ENCODE measurements around the gene CDH15. TPM values are rescaled to one million over a fixed set of nuclear protein-coding genes. Genes with fewer than 3 reads are reported as not detected.

Gene CDH15
- total and polyA plus RNA-seq, 2 of the 13 experiments (the other 11 are each of a cell fraction or from before 2014, with no cell fraction given), result 0.74 to 2.2 TPM

GRCh38 chr16:89192186-89192955, 20.8 kb downstream of the CDH15 start (continued):
- TF ChIP-seq PPARG (CRISPR knock-in tag; conservative IDR thresholded peaks at IDR 0.05), result peak; percentile 52; the same call in 1 of the 2 replicates
- 0 out of 2 replicates have a peak, but pooled peaks have one; percentile 54 for TF ChIP-seq ZBTB42 (CRISPR knock-in tag; IDR thresholded peaks at IDR 0.05)
- peak; percentile 82 for TF ChIP-seq ZNF121 (CRISPR knock-in tag; IDR thresholded peaks at IDR 0.05)
- 0 out of 2 replicates have a peak, but pooled peaks have one; percentile 47 for TF ChIP-seq ZSCAN30 (CRISPR knock-in tag; IDR thresholded peaks at IDR 0.05)
- TF ChIP-seq CREB3 (CRISPR knock-in tag; IDR thresholded peaks at IDR 0.05), result peak; percentile 69; the same call in 1 of the 2 replicates
- TF ChIP-seq TEAD2 (CRISPR knock-in tag; IDR thresholded peaks at IDR 0.05), result 0 out of 2 replicates have a peak, but pooled peaks have one; percentile 40
- 0 out of 2 replicates have a peak, but pooled peaks have one; percentile 78 for TF ChIP-seq ZBTB10 (CRISPR knock-in tag; IDR thresholded peaks at IDR 0.05; ENCODE audit: borderline replicate concordance)
- TF ChIP-seq BORCS8-MEF2B (CRISPR knock-in tag; IDR thresholded peaks at IDR 0.05), result peak; percentile 76
- TF ChIP-seq ARID5B (CRISPR knock-in tag; IDR thresholded peaks at IDR 0.05), result peak; percentile 57
- peak; percentile 97 for TF ChIP-seq TAF15 (IDR thresholded peaks at IDR 0.05; ENCODE audit: low read depth, low read length, poor library complexity, severe bottlenecking)
- TF ChIP-seq HES4 (CRISPR knock-in tag; IDR thresholded peaks at IDR 0.05; ENCODE audit: borderline replicate concordance), result peak; percentile 90
- peak; percentile 47; the same call in 1 of the 2 replicates for TF ChIP-seq RXRB (CRISPR knock-in tag; IDR thresholded peaks at IDR 0.05; ENCODE audit: borderline replicate concordance)
- TF ChIP-seq ZSCAN31 (CRISPR knock-in tag; IDR thresholded peaks at IDR 0.05; ENCODE audit: low read depth), result peak; percentile 93
- peak; percentile 69; the same call in 1 of the 2 replicates for TF ChIP-seq TGIF2 (CRISPR knock-in tag; IDR thresholded peaks at IDR 0.05)
- peak; percentile 95 for TF ChIP-seq ZNF263 (CRISPR knock-in tag; IDR thresholded peaks at IDR 0.05)
- TF ChIP-seq MED13 (CRISPR knock-in tag; IDR thresholded peaks at IDR 0.05), result peak; percentile 73; the same call in 1 of the 2 replicates
- peak; percentile 10; the same call in 1 of the 2 replicates for TF ChIP-seq ZBTB33 (CRISPR knock-in tag; IDR thresholded peaks at IDR 0.05)
- TF ChIP-seq ZNF546 (CRISPR knock-in tag; conservative IDR thresholded peaks at IDR 0.05), result peak; percentile 79; the same call in 1 of the 2 replicates
- TF ChIP-seq ZFP1 (CRISPR knock-in tag; IDR thresholded peaks at IDR 0.05), result 0 out of 2 replicates have a peak, but pooled peaks have one; percentile 46
- TF ChIP-seq PHF8 (CRISPR knock-in tag; IDR thresholded peaks at IDR 0.05), result peak; percentile 80
